Activated CD8-positive, alpha-beta T cell treated with anti-CD3 and anti-CD28 coated beads for 36 hours (primary cell): ENCODE data around the gene LGALS9. TPM values are rescaled to one million over a fixed set of nuclear protein-coding genes. Genes with fewer than 3 reads are reported as not detected.

Source experiments
- ATAC-seq: fragments of 200-7000 bp; cut with Tn5 transposase; one replicate; pipeline ENCODE4 v1.10.0; 2021; ENCODE audit warnings: mild to moderate bottlenecking, moderate library complexity
- CTCF ChIA-PET: fragments of 350-600 bp; sonication (Branson Sonifier 250); formaldehyde crosslinking; loops from one replicate; lab custom pipeline; 2021; ENCODE audit warnings: antibody characterized with exemption; lab: Charles Lee
- POLR2A ChIA-PET: fragments of 350-600 bp; sonication (Branson Sonifier 250); formaldehyde crosslinking; loops from one replicate; lab custom pipeline; 2021; ENCODE audit warnings: antibody characterized with exemption; lab: Charles Lee
- DNase-seq: peaks from one replicate; pipeline ENCODE4 v3.0.0-alpha.2; 2020
- H3K27ac Mint-ChIP-seq: one replicate; pipeline ENCODE4 v1.8.0; 2021; ENCODE audit warnings: mild to moderate bottlenecking, mixed read lengths
- H3K27me3 Mint-ChIP-seq: one replicate; pipeline ENCODE4 v1.8.0; 2021; ENCODE audit warnings: mixed read lengths
- H3K36me3 Mint-ChIP-seq: one replicate; pipeline ENCODE4 v1.8.0; 2021; ENCODE audit warnings: low read depth, mixed read lengths
- H3K4me1 Mint-ChIP-seq: one replicate; pipeline ENCODE4 v1.8.0; 2021; ENCODE audit warnings: low read depth, mixed read lengths
- H3K4me3 Mint-ChIP-seq: one replicate; pipeline ENCODE4 v1.8.0; 2021; ENCODE audit warnings: mild to moderate bottlenecking, moderate library complexity, mixed read lengths
- H3K9me3 Mint-ChIP-seq: one replicate; pipeline ENCODE4 v1.8.0; 2021; ENCODE audit warnings: mixed read lengths
- intact Hi-C: fragments of 100-400 bp; cut with micrococcal nuclease; formaldehyde crosslinking; loops from one replicate; pipeline ENCODE4 v1.10.0; 2022
- total RNA-seq, 2 experiments: library from RNA; stranded (reverse); gene quantifications; one replicate each; pipeline ENCODE4 v1.2.3, GENCODE V29; 2021
- TF ChIP-seq, protein P1 (sequence below): fragments of 200-600 bp; IDR thresholded peaks from one replicate; pipeline ENCODE4 v1.8.0; 2022; ENCODE audit warnings: antibody characterized with exemption, mild to moderate bottlenecking

Gene LGALS9
- total RNA-seq, 2 experiments from 2014 or later = 17.3 to 18.4 TPM

DNA sequence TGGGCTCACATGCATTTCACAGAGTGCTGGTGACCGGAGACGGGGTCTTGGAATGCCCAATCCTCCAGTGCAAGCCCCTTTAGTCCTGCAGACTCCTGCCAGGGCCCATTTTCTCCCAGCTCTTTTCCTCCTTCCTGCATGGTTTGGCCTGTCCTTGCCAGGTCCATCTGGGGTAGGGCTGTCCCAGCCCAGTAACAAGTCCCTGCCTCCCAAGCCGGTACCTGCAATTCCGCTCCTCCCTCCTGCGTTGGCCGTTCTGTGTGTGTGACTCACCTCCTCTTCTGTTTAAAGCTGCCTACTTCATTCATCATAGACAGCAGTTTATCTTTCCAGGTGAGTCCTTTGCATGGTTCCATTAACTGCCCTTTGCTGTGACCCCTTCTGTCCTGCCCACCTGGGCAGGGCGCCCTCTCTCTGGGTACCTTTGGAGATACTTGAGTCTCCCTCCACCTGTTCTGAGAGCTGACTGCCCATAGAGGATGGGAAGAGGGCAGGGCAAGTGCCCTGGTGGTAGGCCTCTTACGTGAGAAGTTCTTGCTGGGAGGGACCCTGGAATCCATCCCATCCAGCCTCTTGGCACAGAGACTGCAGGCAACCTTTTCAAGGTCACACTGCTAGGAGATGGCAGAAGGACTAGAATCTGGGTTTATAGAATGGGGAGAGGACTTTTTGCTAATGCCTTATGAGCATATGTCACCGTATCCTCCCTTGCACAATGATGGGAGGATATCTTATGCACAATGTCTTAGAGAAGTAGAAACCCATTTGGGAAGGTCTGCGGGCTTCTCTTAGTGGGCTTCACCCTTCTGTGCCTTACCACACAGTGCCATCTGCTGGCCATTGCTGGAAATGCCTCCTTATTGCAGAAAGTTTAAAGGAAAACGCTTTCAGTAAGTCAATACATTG, 29.7 kb upstream of the LGALS9 start:
- H3K4me3 Mint-ChIP-seq = no peak overlapping the region
- CTCF ChIA-PET = interaction anchor here (0.9 to 11.1 kb wide), 40 partner anchors 9 to 364 kb away, joined by 3 to 161 read pairs (median 11); partner anchors contain the start of genes KSR1, LGALS9 and LYRM9
- no peaks in the 10 kb centered on the region for H3K9me3 Mint-ChIP-seq
- no peak overlapping the region for H3K27ac Mint-ChIP-seq
- DNase-seq (peak; percentile 89), ATAC-seq (peak; percentile 53)
- no peaks in the 10 kb centered on the region for H3K27me3 Mint-ChIP-seq
- peaks cover 33% of the 10 kb centered on the region for H3K36me3 Mint-ChIP-seq
- H3K4me1 Mint-ChIP-seq = peaks cover 5% of the 10 kb centered on the region
- POLR2A ChIA-PET = interaction anchor here (1.2 kb wide), 1 partner anchor 121 kb away, joined by 3 read pairs; no protein-coding TSS in a partner anchor
- TF ChIP-seq, protein P1, sequence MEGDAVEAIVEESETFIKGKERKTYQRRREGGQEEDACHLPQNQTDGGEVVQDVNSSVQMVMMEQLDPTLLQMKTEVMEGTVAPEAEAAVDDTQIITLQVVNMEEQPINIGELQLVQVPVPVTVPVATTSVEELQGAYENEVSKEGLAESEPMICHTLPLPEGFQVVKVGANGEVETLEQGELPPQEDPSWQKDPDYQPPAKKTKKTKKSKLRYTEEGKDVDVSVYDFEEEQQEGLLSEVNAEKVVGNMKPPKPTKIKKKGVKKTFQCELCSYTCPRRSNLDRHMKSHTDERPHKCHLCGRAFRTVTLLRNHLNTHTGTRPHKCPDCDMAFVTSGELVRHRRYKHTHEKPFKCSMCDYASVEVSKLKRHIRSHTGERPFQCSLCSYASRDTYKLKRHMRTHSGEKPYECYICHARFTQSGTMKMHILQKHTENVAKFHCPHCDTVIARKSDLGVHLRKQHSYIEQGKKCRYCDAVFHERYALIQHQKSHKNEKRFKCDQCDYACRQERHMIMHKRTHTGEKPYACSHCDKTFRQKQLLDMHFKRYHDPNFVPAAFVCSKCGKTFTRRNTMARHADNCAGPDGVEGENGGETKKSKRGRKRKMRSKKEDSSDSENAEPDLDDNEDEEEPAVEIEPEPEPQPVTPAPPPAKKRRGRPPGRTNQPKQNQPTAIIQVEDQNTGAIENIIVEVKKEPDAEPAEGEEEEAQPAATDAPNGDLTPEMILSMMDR = peak; percentile 85
- intact Hi-C loops = loop anchor here (2.0 to 10.0 kb wide), 4 partner anchors 51 to 367 kb away; no protein-coding TSS in a partner anchor

DNA sequence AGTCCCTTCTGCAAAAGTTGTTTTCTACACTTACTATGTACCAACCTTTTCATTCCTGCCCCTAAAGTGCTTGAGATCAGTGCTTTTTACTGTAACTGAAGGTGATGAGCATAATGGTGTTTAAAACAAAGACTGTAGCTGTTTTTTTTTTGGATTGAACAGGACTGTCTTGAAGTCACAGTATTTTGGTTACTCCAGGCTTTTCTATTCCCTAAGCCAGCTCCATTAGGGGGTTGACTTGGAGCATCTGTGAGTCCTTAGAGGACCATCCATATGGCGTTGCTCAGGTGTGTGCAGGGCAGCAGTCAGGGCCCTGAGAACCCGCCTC, 29.0 kb upstream of the LGALS9 start:
- no peak for DNase-seq
- TF ChIP-seq, protein P1 = peak; percentile 27
- H3K27me3 Mint-ChIP-seq = no peaks in the 10 kb centered on the region
- no peak overlapping the region for H3K27ac Mint-ChIP-seq
- no peak for ATAC-seq
- CTCF ChIA-PET = interaction anchor here (0.7 to 11.1 kb wide), 38 partner anchors 8 to 365 kb away, joined by 3 to 161 read pairs (median 7); partner anchors contain the start of gene LGALS9
- peaks cover 5% of the 10 kb centered on the region for H3K4me1 Mint-ChIP-seq
- intact Hi-C loops = loop anchor here (2.0 to 10.0 kb wide), 4 partner anchors 50 to 367 kb away; no protein-coding TSS in a partner anchor
- no peak overlapping the region for H3K4me3 Mint-ChIP-seq
- H3K9me3 Mint-ChIP-seq = no peaks in the 10 kb centered on the region
- peaks cover 35% of the 10 kb centered on the region for H3K36me3 Mint-ChIP-seq
- POLR2A ChIA-PET = interaction anchor here (1.2 kb wide), 1 partner anchor 121 kb away, joined by 3 read pairs; no protein-coding TSS in a partner anchor

DNA sequence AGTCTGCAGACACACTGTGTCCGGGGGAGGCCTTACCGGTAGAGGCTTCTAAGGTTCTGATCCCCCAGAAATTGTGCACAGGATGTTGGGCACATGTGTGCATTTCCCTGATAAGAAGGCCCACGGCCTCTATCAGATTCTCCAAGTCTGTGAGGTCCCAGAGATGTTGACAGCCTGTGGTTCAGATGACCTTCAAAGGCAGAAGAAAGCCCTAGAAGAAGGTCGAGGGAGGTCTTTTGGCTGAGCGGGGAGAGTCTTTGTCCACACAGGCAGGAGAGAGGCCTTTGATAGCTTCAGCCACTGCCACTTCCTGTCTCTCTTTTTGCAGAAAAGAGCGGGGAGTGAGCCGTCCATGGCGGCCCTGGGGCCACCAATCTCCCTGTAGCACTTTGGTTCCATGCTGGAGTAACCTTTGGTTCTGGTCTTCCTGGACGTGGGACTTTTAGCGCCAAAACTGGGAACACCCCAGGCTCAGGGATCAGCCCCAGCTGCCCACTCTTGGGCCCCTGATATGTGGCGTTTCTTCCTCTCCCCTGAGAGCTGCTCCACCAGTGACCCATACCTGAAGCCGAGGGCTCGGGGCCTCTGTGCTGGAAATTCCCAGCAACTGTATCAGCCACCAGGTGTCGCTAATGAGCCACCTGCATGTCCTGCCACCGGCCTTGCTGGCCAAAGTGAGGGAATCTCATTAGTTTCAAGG, 28.1 kb upstream of the LGALS9 start:
- POLR2A ChIA-PET = no interaction called here
- CTCF ChIA-PET = interaction anchor here (0.7 to 11.1 kb wide), 41 partner anchors 8 to 365 kb away, joined by 3 to 161 read pairs (median 6); partner anchors contain the start of gene LGALS9
- Mint-ChIP-seq H3K4me1 (peaks cover 5% of the 10 kb centered on the region), H3K4me3 (no peak overlapping the region), H3K36me3 (peaks cover 29% of the 10 kb centered on the region), H3K27ac (no peak overlapping the region), H3K9me3 (no peaks in the 10 kb centered on the region), H3K27me3 (no peaks in the 10 kb centered on the region)
- DNase-seq (peak; percentile 83), ATAC-seq (peak; percentile 49)
- intact Hi-C loops = loop anchor here (5.0 to 10.0 kb wide), 3 partner anchors 49 to 368 kb away; no protein-coding TSS in a partner anchor
- TF ChIP-seq, protein P1 = peak; percentile 89

DNA sequence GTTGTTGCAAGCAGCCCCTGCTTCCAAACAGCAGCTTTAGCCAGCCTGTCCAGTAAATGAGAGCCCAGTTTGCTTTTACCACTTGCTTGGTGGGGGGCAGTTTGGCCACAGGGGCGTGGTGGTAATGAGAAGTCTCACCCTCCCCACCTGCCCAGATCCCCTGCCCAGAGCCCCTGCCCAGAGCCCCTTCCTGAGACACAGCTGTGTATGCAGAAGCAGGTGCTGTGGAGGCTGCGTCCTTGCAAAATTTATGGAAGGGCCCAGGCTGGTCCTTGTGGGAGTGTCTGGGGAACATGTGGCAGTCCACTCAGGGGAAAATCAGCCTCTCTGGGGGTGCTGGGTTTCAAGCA, 27.6 kb upstream of the LGALS9 start:
- no peak for ATAC-seq
- H3K4me3 Mint-ChIP-seq = no peak overlapping the region
- no peak for DNase-seq
- H3K4me1 Mint-ChIP-seq = peaks cover 5% of the 10 kb centered on the region
- H3K27me3 Mint-ChIP-seq = no peaks in the 10 kb centered on the region
- ChIA-PET POLR2A (no interaction called here), CTCF (interaction anchor here (0.8 to 11.1 kb wide), 33 partner anchors 9 to 366 kb away, joined by 3 to 161 read pairs (median 6); partner anchors contain the start of gene LGALS9)
- intact Hi-C loops = loop anchor here (5.0 to 10.0 kb wide), 3 partner anchors 49 to 369 kb away; no protein-coding TSS in a partner anchor
- no peak overlapping the region for H3K27ac Mint-ChIP-seq
- TF ChIP-seq, protein P1 = peak; percentile 51
- H3K9me3 Mint-ChIP-seq = no peaks in the 10 kb centered on the region
- peaks cover 29% of the 10 kb centered on the region for H3K36me3 Mint-ChIP-seq
